Endothelial cell of umbilical vein (primary cell): ENCODE measurements around the gene PDCD2L. TPM values are rescaled to one million over a fixed set of nuclear protein-coding genes. Genes with fewer than 3 reads are reported as not detected.

ENCODE experiments used
- BruUV-seq: library from RNA; stranded (reverse); fragments of 400-500 nt; replicated peaks from 2 replicates; lab custom pipeline; 2021; lab: Mats Ljungman, UMichigan
- CTCF ChIA-PET: fragments of 300-600, 350-600 bp; sonication (Branson Sonifier 250); formaldehyde crosslinking; loops from one replicate; lab custom pipeline; 2021; ENCODE audit warnings: antibody characterized with exemption, inconsistent platforms; lab: Charles Lee
- POLR2A ChIA-PET: fragments of 300-600, 350-600 bp; sonication (Branson Sonifier 250); formaldehyde crosslinking; loops from one replicate; lab custom pipeline; 2021; ENCODE audit warnings: antibody characterized with exemption, inconsistent platforms; lab: Charles Lee
- DNase-seq: peaks from one replicate; pipeline ENCODE4 v3.0.0-alpha.2; 2011; ENCODE audit warnings: low read depth, low spot score
- FAIRE-seq: peaks from 2 replicates; lab custom pipeline; 2011; peaks lifted over from hg19 to GRCh38; lab: Jason Lieb, UNC
- H2AFZ ChIP-seq: 2 replicates; pipeline ENCODE4 v1.6.0; 2012; ENCODE audit warnings: low read depth, low read length, control low read depth, inconsistent platforms
- H3K27ac ChIP-seq: 2 replicates; pipeline ENCODE4 v1.5.1; 2011; ENCODE audit warnings: low read depth, mild to moderate bottlenecking, control low read depth, low read length, moderate library complexity; ENCODE audit not compliant: insufficient read depth
- H3K27me3 ChIP-seq, 2 experiments: 2 replicates each; pipeline versions ENCODE4 v1.6.0 to v1.6.1; 2011; ENCODE audit warnings: low read length in 2 of 2, mixed read lengths in 1 of 2; ENCODE audit not compliant: control insufficient read depth in 2 of 2, insufficient read depth in 2 of 2
- H3K36me3 ChIP-seq, 2 experiments: 2 replicates in 1 of 2; 3 replicates in 1 of 2; pipeline ENCODE4 v1.5.1; 2011; ENCODE audit warnings: low read length in 2 of 2, mild to moderate bottlenecking in 1 of 2, moderate library complexity in 1 of 2; ENCODE audit not compliant: control insufficient read depth in 2 of 2, insufficient read depth in 2 of 2; ENCODE audit errors: extremely low read depth in 1 of 2
- H3K4me1 ChIP-seq: 3 replicates; pipeline ENCODE4 v1.5.1; 2011; ENCODE audit warnings: mild to moderate bottlenecking, low read length; ENCODE audit not compliant: control insufficient read depth, insufficient read depth; ENCODE audit errors: extremely low read depth
- H3K4me2 ChIP-seq: 2 replicates; pipeline ENCODE4 v1.6.1; 2011; ENCODE audit warnings: low read length, control low read depth, mixed read lengths; ENCODE audit not compliant: insufficient read depth
- H3K4me3 ChIP-seq, 3 experiments: fragments of 200-600 bp in 1 of 3; sonication (generic), shearing (Covaris generic) in 1 of 3; replicated peaks in 1 of 3; 2 replicates each; pipeline ENCODE4 v1.5.1; 2011 to 2016; ENCODE audit warnings: control low read depth in 3 of 3, low read length in 3 of 3, mild to moderate bottlenecking in 2 of 3, inconsistent platforms in 1 of 3, low read depth in 1 of 3, moderate library complexity in 1 of 3; ENCODE audit not compliant: insufficient read depth in 1 of 3
- H3K79me2 ChIP-seq: 2 replicates; pipeline ENCODE4 v1.6.0; 2012; ENCODE audit warnings: low read length, inconsistent platforms; ENCODE audit not compliant: control insufficient read depth, insufficient read depth
- H3K9ac ChIP-seq: replicated peaks from 2 replicates; pipeline ENCODE3; 2011; ENCODE audit warnings: low read length, control low read depth; ENCODE audit not compliant: insufficient read depth; ENCODE audit errors: extremely low read depth
- H3K9me1 ChIP-seq: replicated peaks from 3 replicates; pipeline ENCODE4 v1.6.0; 2011; ENCODE audit warnings: mild to moderate bottlenecking, low read length; ENCODE audit not compliant: control insufficient read depth, insufficient read depth; ENCODE audit errors: extremely low read depth
- H3K9me3 ChIP-seq: replicated peaks from 2 replicates; pipeline ENCODE4 v1.5.1; 2012; ENCODE audit warnings: low read length, inconsistent platforms; ENCODE audit not compliant: control insufficient read depth, insufficient read depth
- H4K20me1 ChIP-seq: replicated peaks from 2 replicates; pipeline ENCODE3; 2011; ENCODE audit warnings: mild to moderate bottlenecking, low read length; ENCODE audit not compliant: control insufficient read depth, insufficient read depth; ENCODE audit errors: extremely low read depth
- CTCF ChIP-seq, 2 donors: IDR thresholded peaks; 1 replicate in 1 of 2; 2 replicates in 1 of 2; pipeline ENCODE4 v1.5.1; 2011; ENCODE audit warnings: low read length in 2 of 2, mild to moderate bottlenecking in 2 of 2, moderate library complexity in 2 of 2, control low read depth in 1 of 2, inconsistent platforms in 1 of 2, low read depth in 1 of 2; ENCODE audit not compliant: insufficient read depth in 1 of 2; ENCODE audit errors: extremely low read depth in 1 of 2
- FOS ChIP-seq: IDR thresholded peaks from 2 replicates; pipeline ENCODE4 v1.6.1; 2011; ENCODE audit warnings: mild to moderate bottlenecking, low read length, moderate library complexity, borderline replicate concordance; ENCODE audit not compliant: insufficient read depth
- GATA2 ChIP-seq: IDR thresholded peaks from 2 replicates; pipeline ENCODE4 v1.7.0; 2011; ENCODE audit warnings: low read depth, mild to moderate bottlenecking, moderate library complexity, mixed read lengths, low read length; ENCODE audit not compliant: insufficient read length, insufficient read depth
- JUN ChIP-seq: IDR thresholded peaks from 2 replicates; pipeline ENCODE4 v1.6.1; 2011; ENCODE audit warnings: borderline replicate concordance, low read depth; ENCODE audit not compliant: insufficient read length, insufficient read depth
- MAX ChIP-seq: IDR thresholded peaks from 2 replicates; pipeline ENCODE4 v1.6.1; 2011; ENCODE audit not compliant: insufficient read depth, insufficient read length
- MYC ChIP-seq: IDR thresholded peaks from one replicate; pipeline ENCODE4 v1.6.1; 2011; ENCODE audit warnings: mild to moderate bottlenecking, low read depth, low read length
- POLR2A ChIP-seq: IDR thresholded peaks from 2 replicates; pipeline ENCODE4 v1.6.1; 2012; ENCODE audit warnings: low read depth, mild to moderate bottlenecking, control low read depth, low read length
- POLR2AphosphoS5 ChIP-seq: IDR thresholded peaks from 2 replicates; pipeline ENCODE4 v1.6.1; 2012; ENCODE audit warnings: low read depth, mild to moderate bottlenecking, control low read depth, low read length, moderate library complexity; ENCODE audit not compliant: insufficient read depth
- dilution Hi-C: fragments of 300-500 bp; cut with MboI; formaldehyde crosslinking; loops from one replicate; pipeline ENCODE4 v1.15.0; 2019; ENCODE audit warnings: low sequenced_read_pairs; ENCODE audit not compliant: extremely low pct_ligation_motif_present
- intact Hi-C: fragments of 100-400 bp; cut with micrococcal nuclease; formaldehyde crosslinking; loops from one replicate; pipeline ENCODE4 v1.10.0; 2022
- polyA plus RNA-seq, 4 experiments: library from polyadenylated mRNA; depleted of rRNA in 3 of 4; stranded (reverse) in 3 of 4; unstranded in 1 of 4; fragments of >200 nt; gene quantifications; 2 replicates each; pipeline versions ENCODE4 v1.2.1 to v1.2.3, GENCODE V29; 2011 to 2012; ENCODE audit warnings: missing spikeins in 1 of 4
- total RNA-seq: library from RNA; stranded (reverse); gene quantifications from 2 replicates; pipeline ENCODE4 v1.2.3, GENCODE V29; 2021

Gene PDCD2L
- total and polyA plus RNA-seq, 2 donors (not counting 3 experiments of a cell fraction or from before 2014, with no cell fraction given), result 12.4 to 20.3 TPM

- H3K4me1 ChIP-seq, result peaks cover 22% of the 10 kb centered on the region
- no peak overlapping the region for H3K27ac ChIP-seq
- dilution Hi-C loops (no loop called here), intact Hi-C loops (no loop called here)
- no peaks in the 10 kb centered on the region for H3K36me3 ChIP-seq
- ChIA-PET POLR2A (no interaction called here), CTCF (no interaction called here)
- no peaks in the 10 kb centered on the region for H3K27me3 ChIP-seq
- H3K9me1 ChIP-seq, result no peaks in the 10 kb centered on the region
- TF ChIP-seq CTCF (IDR thresholded peaks at IDR 0.05; ENCODE audit: extremely low read depth in 1 of 2, insufficient read depth in 1 of 2, low read depth in 1 of 2, low read length in 2 of 2) (no peak), GATA2 (no peak), FOS (no peak), JUN (no peak)
- DNase-seq (no peak), FAIRE-seq (no peak)
- no peak overlapping the region for H3K9ac ChIP-seq
- H4K20me1 ChIP-seq, result no peaks in the 10 kb centered on the region
- H2AFZ ChIP-seq, result no peak overlapping the region
- H3K4me3 ChIP-seq, result no peak overlapping the region
- peaks cover 24% of the 10 kb centered on the region for H3K79me2 ChIP-seq
- H3K9me3 ChIP-seq, result no peaks in the 10 kb centered on the region
- no TSS peak for BruUV-seq
- no peak overlapping the region for H3K4me2 ChIP-seq
Measured at GRCh38 chr19:34362679-34363069, 41.5 kb upstream of the PDCD2L start.

DNA sequence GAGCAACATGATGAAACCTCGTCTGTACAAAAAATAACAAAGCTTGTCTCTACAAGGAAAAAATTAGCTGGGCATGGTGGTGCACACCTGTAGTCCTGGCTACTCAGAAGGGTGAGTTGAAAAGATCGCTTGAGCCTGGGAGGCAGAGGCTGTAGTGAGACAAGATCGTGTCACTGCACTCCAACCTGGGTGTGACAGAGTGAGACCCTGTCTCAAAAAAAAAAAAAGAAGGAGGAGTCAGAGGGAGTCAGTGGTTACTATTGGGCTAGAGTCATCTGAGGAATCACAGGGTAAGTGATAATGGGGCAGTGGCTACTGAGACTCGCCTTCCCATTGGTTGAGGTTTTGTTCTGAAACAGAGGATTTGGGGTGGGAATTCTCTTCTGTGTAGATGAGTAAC lies 41.1 kb upstream of the PDCD2L start:
- peaks cover 0 to 1% of the 10 kb centered on the region in 2 experiments for H3K36me3 ChIP-seq
- CTCF ChIA-PET, result no interaction called here
- dilution Hi-C loops (no loop called here), intact Hi-C loops (no loop called here)
- POLR2A ChIA-PET, result no interaction called here
- H3K4me1 ChIP-seq, result peaks cover 22% of the 10 kb centered on the region
- H3K9me1 ChIP-seq, result no peaks in the 10 kb centered on the region
- no peak overlapping the region for H3K4me3 ChIP-seq
- H3K79me2 ChIP-seq, result peaks cover 25% of the 10 kb centered on the region
- no peaks in the 10 kb centered on the region for H3K9me3 ChIP-seq
- no peak for FAIRE-seq
- BruUV-seq, result no TSS peak
- no peak overlapping the region for H3K27ac ChIP-seq
- no peak overlapping the region for H3K4me2 ChIP-seq
- TF ChIP-seq MYC, result no peak
- TF ChIP-seq MAX, result no peak
- no peak for TF ChIP-seq GATA2
- no peak for TF ChIP-seq CTCF (IDR thresholded peaks at IDR 0.05; ENCODE audit: extremely low read depth in 1 of 2, insufficient read depth in 1 of 2, low read depth in 1 of 2, low read length in 2 of 2)
- TF ChIP-seq JUN, result no peak
- no peak for TF ChIP-seq POLR2AphosphoS5
- TF ChIP-seq FOS, result no peak
- no peak for TF ChIP-seq POLR2A
- H3K9ac ChIP-seq, result no peak overlapping the region
- no peaks in the 10 kb centered on the region for H4K20me1 ChIP-seq
- H3K27me3 ChIP-seq, result no peaks in the 10 kb centered on the region
- H2AFZ ChIP-seq, result no peak overlapping the region
- DNase-seq, result no peak
